ENCODE data around the gene TMEM179. TPM values are rescaled to one million over a fixed set of nuclear protein-coding genes. Genes with fewer than 3 reads are reported as not detected.

The TMEM179 gene
- total RNA-seq, 1 donor from 2014 or later, result not detected

DNA sequence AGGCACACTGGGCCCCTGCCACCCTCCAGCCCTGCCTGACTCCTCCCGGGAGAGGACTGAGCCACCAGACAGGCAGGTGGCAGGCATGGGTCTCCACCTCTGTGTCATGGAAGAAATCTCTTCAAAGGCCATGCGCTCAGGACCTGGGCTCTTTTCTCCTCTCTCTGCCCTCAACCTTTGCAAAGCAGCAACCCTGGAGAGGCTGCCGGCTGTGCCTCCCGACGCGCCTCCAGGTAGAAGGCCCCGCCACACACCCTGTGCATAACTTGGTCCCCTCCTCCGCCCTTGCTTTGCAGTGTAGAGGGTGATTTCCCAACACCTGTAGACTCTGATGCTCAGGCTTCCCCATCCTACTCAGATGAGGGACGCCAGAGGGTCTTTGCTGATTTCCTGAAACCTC lies 28.2 kb upstream of the TMEM179 start:
- Mint-ChIP-seq H3K4me1 (no peaks in the 10 kb centered on the region), H3K9me3 (peaks cover 6% of the 10 kb centered on the region), H3K27ac (no peak overlapping the region), H3K27me3 (peaks cover 9% of the 10 kb centered on the region), H3K4me3 (no peak overlapping the region), H3K36me3 (ENCODE audit: low read depth) (peaks cover under 1% of the 10 kb centered on the region)
- ATAC-seq (ENCODE audit: low read depth) (no peak), DNase-seq (no peak)
- intact Hi-C loops (cut with micrococcal nuclease), result no loop called here
- ChIA-PET POLR2A (no interaction called here), CTCF (no interaction called here)
- TF ChIP-seq, protein P1, sequence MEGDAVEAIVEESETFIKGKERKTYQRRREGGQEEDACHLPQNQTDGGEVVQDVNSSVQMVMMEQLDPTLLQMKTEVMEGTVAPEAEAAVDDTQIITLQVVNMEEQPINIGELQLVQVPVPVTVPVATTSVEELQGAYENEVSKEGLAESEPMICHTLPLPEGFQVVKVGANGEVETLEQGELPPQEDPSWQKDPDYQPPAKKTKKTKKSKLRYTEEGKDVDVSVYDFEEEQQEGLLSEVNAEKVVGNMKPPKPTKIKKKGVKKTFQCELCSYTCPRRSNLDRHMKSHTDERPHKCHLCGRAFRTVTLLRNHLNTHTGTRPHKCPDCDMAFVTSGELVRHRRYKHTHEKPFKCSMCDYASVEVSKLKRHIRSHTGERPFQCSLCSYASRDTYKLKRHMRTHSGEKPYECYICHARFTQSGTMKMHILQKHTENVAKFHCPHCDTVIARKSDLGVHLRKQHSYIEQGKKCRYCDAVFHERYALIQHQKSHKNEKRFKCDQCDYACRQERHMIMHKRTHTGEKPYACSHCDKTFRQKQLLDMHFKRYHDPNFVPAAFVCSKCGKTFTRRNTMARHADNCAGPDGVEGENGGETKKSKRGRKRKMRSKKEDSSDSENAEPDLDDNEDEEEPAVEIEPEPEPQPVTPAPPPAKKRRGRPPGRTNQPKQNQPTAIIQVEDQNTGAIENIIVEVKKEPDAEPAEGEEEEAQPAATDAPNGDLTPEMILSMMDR (IDR thresholded peaks at IDR 0.05), result no peak

- H3K4me1 Mint-ChIP-seq, result no peaks in the 10 kb centered on the region
- peaks cover 32% of the 10 kb centered on the region for H3K27me3 Mint-ChIP-seq
- no peak overlapping the region for H3K27ac Mint-ChIP-seq
- DNase-seq, result no peak
- intact Hi-C loops (cut with micrococcal nuclease), result no loop called here
- H3K36me3 Mint-ChIP-seq (ENCODE audit: low read depth), result peaks cover 2% of the 10 kb centered on the region
- ATAC-seq (ENCODE audit: low read depth), result no peak
- H3K9me3 Mint-ChIP-seq, result peaks cover 22% of the 10 kb centered on the region
- ChIA-PET CTCF (no interaction called here), POLR2A (no interaction called here)
- H3K4me3 Mint-ChIP-seq, result no peak overlapping the region
- TF ChIP-seq, protein P1 (IDR thresholded peaks at IDR 0.05), result no peak
These were observed 20.4 kb upstream of the TMEM179 start for GRCh38 chr14:104624939-104625338.

- H3K36me3 Mint-ChIP-seq (ENCODE audit: low read depth), result no peaks in the 10 kb centered on the region
- ChIA-PET POLR2A (no interaction called here), CTCF (no interaction called here)
- H3K9me3 Mint-ChIP-seq, result no peaks in the 10 kb centered on the region
- no peak for ATAC-seq (ENCODE audit: low read depth)
- H3K4me3 Mint-ChIP-seq, result no peak overlapping the region
- TF ChIP-seq, protein P1 (IDR thresholded peaks at IDR 0.05), result no peak
- no peak for DNase-seq
- H3K4me1 Mint-ChIP-seq, result peaks cover 3% of the 10 kb centered on the region
- no peak overlapping the region for H3K27ac Mint-ChIP-seq
- H3K27me3 Mint-ChIP-seq, result peaks cover 29% of the 10 kb centered on the region
- intact Hi-C loops (cut with micrococcal nuclease), result no loop called here
These were observed 9.7 kb upstream of the TMEM179 start for GRCh38 chr14:104614126-104614812.

GRCh38 chr14:104611881-104612280 lies 7.3 kb upstream of the TMEM179 start:
- DNase-seq (no peak), ATAC-seq (ENCODE audit: low read depth) (no peak)
- H3K27me3 Mint-ChIP-seq, result peaks cover 30% of the 10 kb centered on the region
- no peaks in the 10 kb centered on the region for H3K4me1 Mint-ChIP-seq
- H3K36me3 Mint-ChIP-seq (ENCODE audit: low read depth), result no peaks in the 10 kb centered on the region
- no peak overlapping the region for H3K4me3 Mint-ChIP-seq
- H3K27ac Mint-ChIP-seq, result no peak overlapping the region
- TF ChIP-seq, protein P1 (IDR thresholded peaks at IDR 0.05), result no peak
- intact Hi-C loops (cut with micrococcal nuclease), result no loop called here
- peaks cover 6% of the 10 kb centered on the region for H3K9me3 Mint-ChIP-seq
- CTCF ChIA-PET, result no interaction called here
- POLR2A ChIA-PET, result no interaction called here

DNA sequence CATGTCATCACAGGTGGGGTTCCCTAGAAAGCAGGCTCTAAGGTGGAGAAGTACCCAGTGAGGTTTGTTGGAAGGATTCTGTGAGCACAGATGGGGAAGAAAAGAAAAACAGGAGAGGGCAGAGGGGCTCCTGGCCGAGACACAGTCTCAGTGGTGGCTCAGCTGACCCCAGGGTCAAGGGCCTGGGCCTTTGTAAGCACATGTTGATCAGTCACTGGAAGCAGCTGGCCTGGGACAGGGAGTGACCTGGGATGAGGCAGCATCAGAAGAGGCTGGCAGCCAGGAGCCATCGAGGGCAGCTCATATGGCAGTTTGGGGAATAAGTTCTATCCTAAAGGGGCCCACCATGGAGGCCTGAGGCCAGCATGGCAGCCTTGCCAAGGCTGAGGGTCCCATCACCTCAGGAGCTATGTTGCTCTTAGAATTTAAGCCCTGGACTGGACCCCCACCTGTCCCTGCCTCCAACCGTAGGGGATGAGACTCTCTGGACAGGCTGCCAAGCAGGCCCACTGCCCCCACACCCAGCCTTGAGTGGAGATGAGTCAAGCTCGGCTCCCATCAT lies 6.3 kb upstream of the TMEM179 start:
- ChIA-PET CTCF (no interaction called here), POLR2A (no interaction called here)
- H3K4me3 Mint-ChIP-seq, result no peak overlapping the region
- H3K9me3 Mint-ChIP-seq, result peaks cover 6% of the 10 kb centered on the region
- peaks cover 31% of the 10 kb centered on the region for H3K27me3 Mint-ChIP-seq
- H3K36me3 Mint-ChIP-seq (ENCODE audit: low read depth), result no peaks in the 10 kb centered on the region
- TF ChIP-seq, protein P1 (IDR thresholded peaks at IDR 0.05), result no peak
- no peaks in the 10 kb centered on the region for H3K4me1 Mint-ChIP-seq
- H3K27ac Mint-ChIP-seq, result no peak overlapping the region
- ATAC-seq (ENCODE audit: low read depth) (no peak), DNase-seq (no peak)
- intact Hi-C loops (cut with micrococcal nuclease), result no loop called here
